HEK293 (cell line): Measurements from ENCODE around the gene MEGF10.

ENCODE experiments used
- CTCF ChIA-PET: fragments of 350-600 bp; formaldehyde crosslinking; extraction: SDS; loops from one replicate; lab custom pipeline; 2021; ENCODE audit warnings: antibody characterized with exemption; lab: Yijun Ruan, JAX
- POLR2A ChIA-PET: fragments of 300-600 bp; formaldehyde crosslinking; extraction: SDS; loops from one replicate; lab custom pipeline; 2020; ENCODE audit warnings: antibody characterized with exemption, inconsistent platforms; lab: Yijun Ruan, JAX
- H3K27ac ChIP-seq: fragments of 200-500 bp; sonication (Bioruptor generic); 2 replicates; pipeline ENCODE4 v1.5.1; 2014; ENCODE audit warnings: low read depth, low read length, control low read depth, inconsistent platforms; ENCODE audit errors: extremely low read depth
- H3K36me3 ChIP-seq, 2 experiments: fragments of 200-500 bp in 1 of 2; sonication (Bioruptor generic) in 1 of 2; 1 replicate in 1 of 2; 2 replicates in 1 of 2; pipeline ENCODE4 v1.5.1; 2014 to 2017; ENCODE audit warnings: inconsistent platforms in 2 of 2, low read length in 2 of 2; ENCODE audit not compliant: control insufficient read depth in 2 of 2, insufficient read depth in 1 of 2
- H3K4me1 ChIP-seq: fragments of 200-500 bp; sonication (Bioruptor generic); 2 replicates; pipeline ENCODE4 v1.5.1; 2014; ENCODE audit warnings: mild to moderate bottlenecking, low read length, inconsistent platforms; ENCODE audit not compliant: control insufficient read depth, insufficient read depth
- H3K4me3 ChIP-seq: 2 replicates; pipeline ENCODE4 v1.5.1; 2011; ENCODE audit warnings: low read depth, mild to moderate bottlenecking, control low read depth, low read length, moderate library complexity
- H3K9me3 ChIP-seq: fragments of 200-500 bp; sonication (Bioruptor generic); 2 replicates; pipeline ENCODE4 v1.5.1; 2014; ENCODE audit warnings: low read depth, low read length, inconsistent platforms; ENCODE audit not compliant: control insufficient read depth, insufficient read depth
- INSM2 ChIP-seq: fragments of 450-650 bp; formaldehyde crosslinking; IDR thresholded peaks from 2 replicates; pipeline ENCODE4 v1.5.1; 2016; ENCODE audit warnings: missing biosample characterization, missing genetic modification characterization
- PRDM1 ChIP-seq: fragments of 450-650 bp; formaldehyde crosslinking; IDR thresholded peaks from 2 replicates; pipeline ENCODE4; 2016; ENCODE audit warnings: missing biosample characterization, missing genetic modification characterization
- SETDB1 ChIP-seq: IDR thresholded peaks from one replicate; pipeline ENCODE4 v1.6.1; 2017; ENCODE audit warnings: mild to moderate bottlenecking, low read length, moderate library complexity, mixed read lengths; ENCODE audit not compliant: insufficient read length
- ZBTB10 ChIP-seq: fragments of 450-650 bp; formaldehyde crosslinking; IDR thresholded peaks from 2 replicates; pipeline ENCODE4 v1.5.1; 2016; ENCODE audit warnings: missing biosample characterization, missing genetic modification characterization
- ZFP41 ChIP-seq: fragments of 450-650 bp; formaldehyde crosslinking; IDR thresholded peaks from 2 replicates; pipeline ENCODE4 v1.5.1; 2016; ENCODE audit warnings: missing biosample characterization, missing genetic modification characterization, borderline replicate concordance
- ZIC2 ChIP-seq: fragments of 450-650 bp; formaldehyde crosslinking; IDR thresholded peaks from 2 replicates; pipeline ENCODE4 v1.5.1; 2016; ENCODE audit warnings: missing biosample characterization, missing genetic modification characterization
- ZNF132 ChIP-seq: fragments of 450-650 bp; formaldehyde crosslinking; IDR thresholded peaks from 2 replicates; pipeline ENCODE4 v1.5.1; 2017; ENCODE audit warnings: missing biosample characterization, missing genetic modification characterization, borderline replicate concordance
- ZNF19 ChIP-seq: fragments of 450-650 bp; formaldehyde crosslinking; IDR thresholded peaks from 2 replicates; pipeline ENCODE4; 2016; ENCODE audit warnings: missing biosample characterization, missing genetic modification characterization, low read depth
- ZNF23 ChIP-seq: fragments of 450-650 bp; formaldehyde crosslinking; IDR thresholded peaks from 2 replicates; pipeline ENCODE4 v1.5.1; 2016; ENCODE audit warnings: missing biosample characterization, missing genetic modification characterization, borderline replicate concordance
- ZNF341 ChIP-seq: fragments of 450-650 bp; formaldehyde crosslinking; IDR thresholded peaks from 2 replicates; pipeline ENCODE4; 2016; ENCODE audit warnings: low read depth, missing biosample characterization, missing genetic modification characterization
- ZNF366 ChIP-seq: fragments of 450-650 bp; formaldehyde crosslinking; conservative IDR thresholded peaks from 2 replicates; pipeline ENCODE4 v1.5.1; 2016; ENCODE audit warnings: missing biosample characterization, missing genetic modification characterization
- ZNF560 ChIP-seq: fragments of 450-650 bp; formaldehyde crosslinking; IDR thresholded peaks from 2 replicates; pipeline ENCODE4 v1.5.1; 2017; ENCODE audit warnings: missing biosample characterization, missing genetic modification characterization, borderline replicate concordance
- ZNF624 ChIP-seq: fragments of 450-650 bp; formaldehyde crosslinking; IDR thresholded peaks from 2 replicates; pipeline ENCODE4 v1.5.1; 2017; ENCODE audit warnings: missing biosample characterization, missing genetic modification characterization
- ZNF654 ChIP-seq: fragments of 450-650 bp; formaldehyde crosslinking; IDR thresholded peaks from 2 replicates; pipeline ENCODE4 v1.5.1; 2016; ENCODE audit warnings: low read depth, missing biosample characterization, missing genetic modification characterization
- ZNF660 ChIP-seq: fragments of 450-650 bp; IDR thresholded peaks from 2 replicates; pipeline ENCODE4 v1.5.1; 2018; ENCODE audit warnings: missing biosample characterization, mild to moderate bottlenecking, missing genetic modification characterization
- ZNF701 ChIP-seq: fragments of 450-650 bp; formaldehyde crosslinking; IDR thresholded peaks from 2 replicates; pipeline ENCODE4 v1.5.1; 2016; ENCODE audit warnings: missing biosample characterization, missing genetic modification characterization
- ZXDB ChIP-seq: fragments of 450-650 bp; formaldehyde crosslinking; IDR thresholded peaks from 2 replicates; pipeline ENCODE4 v1.5.1; 2016; ENCODE audit warnings: missing biosample characterization, missing genetic modification characterization
- TF ChIP-seq, protein P1 (sequence below): fragments of 450-650 bp; formaldehyde crosslinking; IDR thresholded peaks from 2 replicates; pipeline ENCODE4 v1.5.1; 2016; ENCODE audit warnings: missing biosample characterization, missing genetic modification characterization
- TF ChIP-seq, protein P2 (sequence below): fragments of 450-650 bp; formaldehyde crosslinking; IDR thresholded peaks from 2 replicates; pipeline ENCODE4 v1.5.1; 2016; ENCODE audit warnings: missing biosample characterization, missing genetic modification characterization

Gene MEGF10

DNA sequence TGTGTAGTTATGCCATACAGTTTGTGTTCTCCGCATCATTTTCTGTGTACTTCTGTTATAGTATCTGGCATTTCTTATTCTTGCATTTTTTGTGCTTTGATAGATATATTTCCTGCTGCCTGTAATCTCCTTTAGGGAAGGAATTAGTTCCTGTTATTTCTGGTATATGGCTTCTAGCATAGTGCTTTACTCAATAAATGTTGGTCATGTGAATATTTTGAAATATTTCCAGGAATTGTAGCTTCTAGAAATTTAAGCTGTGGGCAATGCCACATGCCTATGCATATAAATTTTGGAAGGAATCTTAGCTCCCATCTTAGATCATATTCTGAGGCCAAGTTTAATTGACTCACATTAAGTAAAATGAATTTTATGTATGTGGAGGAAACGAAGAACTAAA, 215.3 kb downstream of the MEGF10 start:
- H3K4me3 ChIP-seq = no peak overlapping the region
- H3K27ac ChIP-seq = no peak overlapping the region
- no peaks in the 10 kb centered on the region for H3K9me3 ChIP-seq
- H3K4me1 ChIP-seq = no peaks in the 10 kb centered on the region
- ChIA-PET POLR2A (no interaction called here), CTCF (interaction anchor here (0.5 to 3.1 kb wide), 2 partner anchors 13 to 1030 kb away, joined by 3 to 13 read pairs; no protein-coding TSS in a partner anchor)
- TF ChIP-seq PRDM1 (no peak), ZNF624 (tag by site-specific recombination) (no peak), ZXDB (tag by site-specific recombination) (no peak), ZNF660 (no peak), ZNF23 (tag by site-specific recombination) (no peak), ZNF132 (tag by site-specific recombination) (no peak), ZFP41 (tag by site-specific recombination) (no peak), ZNF341 (tag by site-specific recombination) (no peak), ZNF701 (tag by site-specific recombination) (no peak), ZIC2 (tag by site-specific recombination) (no peak)
- TF ChIP-seq, protein P1, sequence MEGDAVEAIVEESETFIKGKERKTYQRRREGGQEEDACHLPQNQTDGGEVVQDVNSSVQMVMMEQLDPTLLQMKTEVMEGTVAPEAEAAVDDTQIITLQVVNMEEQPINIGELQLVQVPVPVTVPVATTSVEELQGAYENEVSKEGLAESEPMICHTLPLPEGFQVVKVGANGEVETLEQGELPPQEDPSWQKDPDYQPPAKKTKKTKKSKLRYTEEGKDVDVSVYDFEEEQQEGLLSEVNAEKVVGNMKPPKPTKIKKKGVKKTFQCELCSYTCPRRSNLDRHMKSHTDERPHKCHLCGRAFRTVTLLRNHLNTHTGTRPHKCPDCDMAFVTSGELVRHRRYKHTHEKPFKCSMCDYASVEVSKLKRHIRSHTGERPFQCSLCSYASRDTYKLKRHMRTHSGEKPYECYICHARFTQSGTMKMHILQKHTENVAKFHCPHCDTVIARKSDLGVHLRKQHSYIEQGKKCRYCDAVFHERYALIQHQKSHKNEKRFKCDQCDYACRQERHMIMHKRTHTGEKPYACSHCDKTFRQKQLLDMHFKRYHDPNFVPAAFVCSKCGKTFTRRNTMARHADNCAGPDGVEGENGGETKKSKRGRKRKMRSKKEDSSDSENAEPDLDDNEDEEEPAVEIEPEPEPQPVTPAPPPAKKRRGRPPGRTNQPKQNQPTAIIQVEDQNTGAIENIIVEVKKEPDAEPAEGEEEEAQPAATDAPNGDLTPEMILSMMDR = no peak
- TF ChIP-seq, protein P2, sequence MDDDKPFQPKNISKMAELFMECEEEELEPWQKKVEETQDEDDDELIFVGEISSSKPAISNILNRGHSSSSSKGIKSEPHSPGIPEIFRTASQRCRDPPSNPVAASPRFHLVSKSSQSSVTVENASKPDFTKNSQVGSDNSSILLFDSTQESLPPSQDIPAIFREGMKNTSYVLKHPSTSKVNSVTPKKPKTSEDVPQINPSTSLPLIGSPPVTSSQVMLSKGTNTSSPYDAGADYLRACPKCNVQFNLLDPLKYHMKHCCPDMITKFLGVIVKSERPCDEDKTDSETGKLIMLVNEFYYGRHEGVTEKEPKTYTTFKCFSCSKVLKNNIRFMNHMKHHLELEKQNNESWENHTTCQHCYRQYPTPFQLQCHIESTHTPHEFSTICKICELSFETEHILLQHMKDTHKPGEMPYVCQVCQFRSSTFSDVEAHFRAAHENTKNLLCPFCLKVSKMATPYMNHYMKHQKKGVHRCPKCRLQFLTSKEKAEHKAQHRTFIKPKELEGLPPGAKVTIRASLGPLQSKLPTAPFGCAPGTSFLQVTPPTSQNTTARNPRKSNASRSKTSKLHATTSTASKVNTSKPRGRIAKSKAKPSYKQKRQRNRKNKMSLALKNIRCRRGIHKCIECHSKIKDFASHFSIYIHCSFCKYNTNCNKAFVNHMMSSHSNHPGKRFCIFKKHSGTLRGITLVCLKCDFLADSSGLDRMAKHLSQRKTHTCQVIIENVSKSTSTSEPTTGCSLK (tag by site-specific recombination) = no peak
- H3K36me3 ChIP-seq = no peaks in the 10 kb centered on the region

DNA sequence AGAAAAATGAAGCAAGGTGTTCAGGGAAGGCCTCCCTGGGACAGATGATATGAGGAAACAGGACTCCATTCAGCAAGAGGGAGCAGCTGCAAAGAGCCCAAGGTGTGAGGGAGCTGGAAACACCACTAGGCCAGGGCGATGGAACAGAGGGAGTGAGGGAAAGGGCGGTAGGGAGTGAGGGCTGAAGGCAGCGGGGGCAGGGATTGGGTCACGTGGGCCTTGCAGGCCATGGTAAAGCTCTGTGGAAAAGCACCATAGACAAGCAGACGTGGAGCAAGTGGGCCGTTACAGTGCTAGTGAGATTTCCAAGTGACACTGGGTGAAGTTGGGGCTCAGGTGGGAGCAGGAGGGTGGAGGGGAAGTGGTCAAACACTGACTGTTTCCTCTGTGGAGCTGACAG, 216.0 kb downstream of the MEGF10 start:
- Histone ChIP-seq H3K27ac (no peak overlapping the region), H3K36me3 (no peaks in the 10 kb centered on the region), H3K4me1 (no peaks in the 10 kb centered on the region), H3K4me3 (no peak overlapping the region), H3K9me3 (no peaks in the 10 kb centered on the region)
- CTCF ChIA-PET = interaction anchor here (0.7 to 3.1 kb wide), 2 partner anchors 14 to 906 kb away, joined by 3 to 13 read pairs; no protein-coding TSS in a partner anchor
- TF ChIP-seq ZNF560 (tag by site-specific recombination) (no peak), ZBTB10 (tag by site-specific recombination) (no peak)
- POLR2A ChIA-PET = no interaction called here

- no peaks in the 10 kb centered on the region for H3K4me1 ChIP-seq
- H3K9me3 ChIP-seq = no peaks in the 10 kb centered on the region
- no peak overlapping the region for H3K27ac ChIP-seq
- H3K4me3 ChIP-seq = no peak overlapping the region
- CTCF ChIA-PET = interaction anchor here (0.6 to 1.1 kb wide), 3 partner anchors 16 to 503 kb away, joined by 3 to 6 read pairs (median 6); no protein-coding TSS in a partner anchor
- POLR2A ChIA-PET = no interaction called here
- H3K36me3 ChIP-seq = no peaks in the 10 kb centered on the region
- TF ChIP-seq ZNF654 (tag by site-specific recombination) (no peak), ZBTB10 (tag by site-specific recombination) (no peak), SETDB1 (no peak), ZNF19 (no peak), ZNF366 (tag by site-specific recombination) (no peak), INSM2 (tag by site-specific recombination) (no peak)
Measured at GRCh38 chr5:127508644-127509373, 218.2 kb downstream of the MEGF10 start.
